Keratinocyte (primary cell): ENCODE measurements around the gene LGI4.

Experiments used
- EZH2 ChIP-seq: IDR thresholded peaks from one replicate; pipeline ENCODE4 v1.6.1; 2012; ENCODE audit warnings: inconsistent platforms, mild to moderate bottlenecking, low read length, moderate library complexity
- TF ChIP-seq, protein P1 (sequence below), 3 experiments: IDR thresholded peaks in 1 of 3; conservative IDR thresholded peaks in 1 of 3; optimal IDR thresholded peaks in 1 of 3; 2 replicates in 2 of 3; 3 replicates in 1 of 3; pipeline versions ENCODE3 to v1.5.1; 2011; ENCODE audit warnings: low read length in 3 of 3, mild to moderate bottlenecking in 3 of 3, moderate library complexity in 2 of 3, control low read depth in 1 of 3, inconsistent platforms in 1 of 3; ENCODE audit not compliant: insufficient read depth in 2 of 3; ENCODE audit errors: extremely low read depth in 1 of 3

DNA sequence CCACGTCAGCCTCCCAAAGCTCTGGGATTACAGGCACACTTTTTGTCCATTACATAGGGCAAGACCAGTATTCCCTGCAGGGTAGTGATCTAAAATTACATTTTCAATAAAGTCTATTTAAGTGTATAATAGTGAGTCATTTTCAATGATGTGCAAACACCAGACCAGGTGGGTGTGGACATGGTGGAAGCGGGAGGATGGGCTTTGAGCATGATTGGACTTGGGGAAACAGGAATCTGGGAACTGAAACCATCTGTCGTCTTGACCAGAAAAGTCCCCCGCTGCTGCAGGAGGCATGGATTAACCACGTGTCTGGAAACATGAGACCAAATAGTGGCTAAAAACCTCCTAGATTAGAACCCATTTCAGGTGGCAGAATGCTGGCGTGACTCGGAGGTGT, 14.4 kb downstream of the LGI4 start:
- TF ChIP-seq, protein P1, sequence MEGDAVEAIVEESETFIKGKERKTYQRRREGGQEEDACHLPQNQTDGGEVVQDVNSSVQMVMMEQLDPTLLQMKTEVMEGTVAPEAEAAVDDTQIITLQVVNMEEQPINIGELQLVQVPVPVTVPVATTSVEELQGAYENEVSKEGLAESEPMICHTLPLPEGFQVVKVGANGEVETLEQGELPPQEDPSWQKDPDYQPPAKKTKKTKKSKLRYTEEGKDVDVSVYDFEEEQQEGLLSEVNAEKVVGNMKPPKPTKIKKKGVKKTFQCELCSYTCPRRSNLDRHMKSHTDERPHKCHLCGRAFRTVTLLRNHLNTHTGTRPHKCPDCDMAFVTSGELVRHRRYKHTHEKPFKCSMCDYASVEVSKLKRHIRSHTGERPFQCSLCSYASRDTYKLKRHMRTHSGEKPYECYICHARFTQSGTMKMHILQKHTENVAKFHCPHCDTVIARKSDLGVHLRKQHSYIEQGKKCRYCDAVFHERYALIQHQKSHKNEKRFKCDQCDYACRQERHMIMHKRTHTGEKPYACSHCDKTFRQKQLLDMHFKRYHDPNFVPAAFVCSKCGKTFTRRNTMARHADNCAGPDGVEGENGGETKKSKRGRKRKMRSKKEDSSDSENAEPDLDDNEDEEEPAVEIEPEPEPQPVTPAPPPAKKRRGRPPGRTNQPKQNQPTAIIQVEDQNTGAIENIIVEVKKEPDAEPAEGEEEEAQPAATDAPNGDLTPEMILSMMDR (optimal IDR thresholded peaks at IDR 0.05 in 1 of 3, IDR thresholded peaks at IDR 0.05 in 1 of 3, conservative IDR thresholded peaks at IDR 0.05 in 1 of 3; ENCODE audit: extremely low read depth in 1 of 3, insufficient read depth in 2 of 3, low read length in 3 of 3), result no peak
- no peak for TF ChIP-seq EZH2
